ENCODE measurements around the gene GAS7.
"Not testable (repeated sequence)": the region's sequence is repeated elsewhere in the genome, so short reads cannot be mapped to it uniquely, and the experiment has no call there.

The GAS7 gene

DNA sequence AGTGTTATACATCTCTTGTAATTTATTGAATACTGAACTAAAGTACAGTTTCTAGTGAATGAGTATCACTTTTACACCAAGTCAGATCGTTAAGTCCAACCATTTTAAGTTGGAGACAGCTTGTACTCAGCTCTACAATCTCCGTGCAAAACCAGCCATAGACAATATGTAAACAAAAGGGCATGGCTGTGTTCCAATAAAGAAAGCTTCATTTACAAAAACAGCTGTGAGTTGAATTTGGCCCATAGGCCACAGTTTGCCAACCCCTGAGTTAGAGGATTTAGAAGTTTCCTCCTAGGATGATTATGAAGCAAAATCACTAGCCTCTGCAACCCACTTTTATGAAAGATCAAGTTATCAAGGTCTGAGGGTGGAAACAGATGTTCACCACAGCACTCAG is 187.7 kb downstream of the GAS7 start:
- DNase-seq: no peak

DNA sequence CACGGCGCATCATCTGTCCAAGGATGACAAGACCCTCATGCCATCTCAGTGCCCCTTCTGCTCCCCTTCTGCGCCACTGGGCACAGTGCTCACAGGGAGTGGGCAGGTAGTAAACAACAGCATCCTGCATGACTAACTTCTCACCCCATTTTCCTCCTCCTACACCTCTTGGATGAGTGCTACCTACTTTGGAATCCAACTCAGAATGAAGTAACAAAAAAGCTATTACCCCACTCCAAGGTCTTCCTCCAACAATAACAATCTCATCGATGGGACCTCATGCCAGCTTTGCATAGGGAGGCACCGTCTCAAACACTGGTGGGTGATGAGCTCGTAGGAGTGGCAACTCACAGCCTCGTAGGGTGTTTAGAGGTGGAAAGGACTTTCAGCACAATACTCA is 194.7 kb downstream of the GAS7 start:
- DNase-seq: no peak

- not testable (repeated sequence) for DNase-seq
These were observed 195.6 kb downstream of the GAS7 start for GRCh38 chr17:10002567-10003360.

- no peak for DNase-seq
These were observed 197.0 kb downstream of the GAS7 start for GRCh38 chr17:10001306-10001873.

- DNase-seq: no peak
These were observed 198.3 kb downstream of the GAS7 start for GRCh38 chr17:9999919-10000695.

- no peak for DNase-seq
These were observed 200.3 kb downstream of the GAS7 start for GRCh38 chr17:9998060-9998459.

- no peak for DNase-seq
These were observed 203.6 kb downstream of the GAS7 start for GRCh38 chr17:9994761-9995160.

GRCh38 chr17:9991796-9992195 is 206.6 kb downstream of the GAS7 start:
- DNase-seq: no peak

DNA sequence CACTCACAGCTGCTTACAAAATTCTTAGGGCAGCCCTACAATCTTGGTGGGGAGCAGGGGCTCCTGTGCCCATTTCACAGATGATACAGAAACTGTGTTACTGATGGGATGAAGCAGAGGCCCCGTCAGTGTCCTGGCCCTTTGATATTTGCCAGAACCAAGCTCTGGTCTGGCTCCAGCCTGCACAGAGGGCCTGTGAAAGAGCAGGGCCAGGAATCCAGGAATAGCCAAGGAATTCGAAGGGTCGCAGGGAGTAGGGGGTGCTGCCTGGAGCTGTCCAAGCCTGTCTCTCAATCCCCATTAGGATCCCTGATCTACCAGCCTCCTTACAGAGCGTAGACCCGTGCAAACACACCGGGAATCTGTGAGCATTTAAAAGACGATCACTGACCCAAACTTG is 207.1 kb downstream of the GAS7 start:
- no peak for DNase-seq

DNA sequence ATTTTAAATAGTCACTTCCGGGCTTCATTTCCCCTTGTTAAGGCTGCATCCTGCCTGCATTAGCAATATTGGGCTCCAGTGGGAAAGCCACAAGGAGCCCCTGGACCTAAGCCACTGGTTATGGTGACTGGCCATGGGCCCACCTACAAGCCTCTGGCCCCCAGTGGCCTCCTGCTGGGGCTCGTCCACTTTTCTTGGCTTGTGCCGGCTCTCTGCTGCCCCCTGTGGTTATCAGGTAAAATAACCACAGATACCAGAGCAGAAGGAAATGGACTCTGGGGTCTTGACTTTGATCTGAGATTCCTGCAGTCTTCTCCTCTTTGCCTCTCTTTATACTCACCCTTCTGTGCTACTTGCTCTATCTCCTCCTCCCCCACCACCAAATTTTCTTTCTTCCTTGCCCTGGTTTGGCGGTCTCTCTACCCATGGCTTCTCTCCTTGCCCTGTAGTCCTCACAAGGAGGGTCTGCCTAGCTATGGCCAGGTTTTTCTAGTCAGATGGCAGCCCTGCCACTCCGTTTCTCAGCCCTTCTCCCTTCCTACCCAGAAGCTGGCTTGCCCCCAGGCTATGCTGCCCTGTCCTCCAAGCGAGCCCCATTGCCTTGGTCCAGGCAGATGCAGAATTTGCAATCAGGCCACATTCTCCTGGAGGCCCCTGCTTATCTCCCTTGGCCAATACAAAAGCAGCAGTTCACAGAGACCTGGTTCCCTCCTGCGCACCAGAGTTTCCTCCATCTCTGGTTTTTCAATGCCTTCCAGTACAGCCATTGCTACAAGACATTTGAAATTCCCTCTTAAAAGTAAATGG is 210.4 kb downstream of the GAS7 start:
- DNase-seq: peak; percentile 23

DNA sequence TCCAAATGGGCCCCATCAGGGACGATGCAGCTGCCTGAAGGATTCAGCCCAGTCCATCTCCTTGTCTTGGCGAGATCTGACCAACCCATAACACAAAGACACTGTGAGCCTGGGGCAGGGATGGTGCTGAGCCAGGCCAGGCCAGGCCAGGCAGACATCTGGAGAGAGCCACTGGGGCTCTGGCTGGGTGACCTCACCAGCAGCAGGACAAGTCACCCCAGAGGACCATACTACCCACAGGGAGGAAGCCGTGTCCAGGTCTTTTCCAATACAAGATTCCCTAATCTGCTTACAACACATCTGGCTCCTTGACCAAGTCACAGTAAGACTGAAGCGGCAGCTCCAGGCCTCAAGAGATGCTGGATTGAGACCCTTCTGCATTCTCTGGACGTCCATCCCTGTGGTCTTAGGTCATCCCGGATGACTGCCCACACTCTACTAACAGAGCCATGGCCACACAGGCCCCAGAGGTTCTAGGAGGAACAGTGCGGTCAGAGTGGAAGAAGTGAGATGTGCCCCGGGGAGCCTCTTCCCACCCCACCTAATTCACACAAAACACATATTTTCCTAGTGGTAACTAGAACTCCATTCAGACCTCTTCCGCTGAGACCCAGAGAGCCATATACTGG is 211.5 kb downstream of the GAS7 start:
- no peak for DNase-seq

- no peak for DNase-seq
These were observed 212.8 kb downstream of the GAS7 start for GRCh38 chr17:9985646-9986045.

DNA sequence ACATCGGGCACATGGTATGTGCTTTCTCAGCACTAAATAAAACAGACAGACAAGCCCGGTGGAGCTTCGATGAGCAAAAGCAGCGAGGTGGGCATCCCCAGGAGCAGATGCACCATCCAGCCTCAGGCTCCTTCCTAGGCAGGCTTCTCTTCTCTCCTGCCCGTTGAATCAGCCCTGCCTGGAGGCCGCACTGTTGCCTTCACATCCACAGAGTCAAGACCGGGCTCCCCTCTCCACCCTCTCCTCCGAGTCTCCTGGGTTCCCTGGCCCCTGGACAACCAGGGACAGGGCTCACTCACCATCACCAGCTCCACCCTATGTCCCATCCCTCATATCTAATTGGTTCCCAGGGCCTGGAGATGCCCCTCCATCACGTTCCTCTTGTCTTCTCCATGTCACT is 213.6 kb downstream of the GAS7 start:
- DNase-seq: no peak

- no peak for DNase-seq
These were observed 216.2 kb downstream of the GAS7 start for GRCh38 chr17:9982159-9982558.

- no peak for DNase-seq
These were observed 217.0 kb downstream of the GAS7 start for GRCh38 chr17:9981344-9981915.

DNA sequence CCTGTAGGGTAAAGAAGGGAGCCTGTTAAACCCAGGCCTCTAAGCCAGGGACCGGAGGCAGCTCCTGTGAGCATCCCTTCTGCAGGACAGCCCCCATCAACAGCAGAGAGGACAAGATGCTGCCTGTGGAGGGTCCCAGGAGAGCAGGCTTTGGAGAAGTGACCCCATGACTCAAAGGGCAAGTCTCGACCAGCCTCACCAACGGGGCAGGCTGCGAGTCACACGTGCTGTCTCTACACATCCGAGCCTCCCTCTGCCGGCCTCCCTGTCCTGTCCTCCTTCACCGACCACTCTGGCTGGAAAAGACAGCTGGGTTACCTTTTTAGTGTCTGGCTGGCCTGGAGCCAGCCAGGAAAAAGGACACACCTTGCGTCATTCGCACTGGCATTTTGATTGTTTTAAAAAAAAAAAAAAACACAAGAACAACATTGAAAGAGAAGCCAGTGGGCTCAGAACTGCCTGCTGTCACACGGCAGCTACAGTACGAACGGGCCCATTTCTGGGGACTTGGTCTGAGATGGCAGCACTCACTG is 218.9 kb downstream of the GAS7 start:
- no peak for DNase-seq

DNA sequence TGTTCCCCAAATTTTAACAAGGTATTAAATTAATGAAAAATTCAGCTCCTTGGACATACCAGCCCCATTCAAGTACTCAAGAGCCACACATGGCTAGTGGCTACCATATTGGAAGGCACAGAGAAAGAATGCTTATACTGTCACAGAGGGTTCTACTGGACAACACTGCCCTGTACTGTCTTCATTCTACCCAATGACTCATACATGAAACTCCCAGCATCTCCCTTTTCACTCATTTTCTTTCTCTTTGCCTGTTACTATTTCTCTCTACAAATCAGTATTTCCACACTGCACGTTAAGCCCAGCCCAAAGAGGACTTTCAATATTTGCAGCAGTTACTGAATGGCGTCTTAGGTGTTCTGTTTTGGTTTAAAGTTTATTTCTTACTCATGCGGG is 221.2 kb downstream of the GAS7 start:
- DNase-seq: no peak

DNA sequence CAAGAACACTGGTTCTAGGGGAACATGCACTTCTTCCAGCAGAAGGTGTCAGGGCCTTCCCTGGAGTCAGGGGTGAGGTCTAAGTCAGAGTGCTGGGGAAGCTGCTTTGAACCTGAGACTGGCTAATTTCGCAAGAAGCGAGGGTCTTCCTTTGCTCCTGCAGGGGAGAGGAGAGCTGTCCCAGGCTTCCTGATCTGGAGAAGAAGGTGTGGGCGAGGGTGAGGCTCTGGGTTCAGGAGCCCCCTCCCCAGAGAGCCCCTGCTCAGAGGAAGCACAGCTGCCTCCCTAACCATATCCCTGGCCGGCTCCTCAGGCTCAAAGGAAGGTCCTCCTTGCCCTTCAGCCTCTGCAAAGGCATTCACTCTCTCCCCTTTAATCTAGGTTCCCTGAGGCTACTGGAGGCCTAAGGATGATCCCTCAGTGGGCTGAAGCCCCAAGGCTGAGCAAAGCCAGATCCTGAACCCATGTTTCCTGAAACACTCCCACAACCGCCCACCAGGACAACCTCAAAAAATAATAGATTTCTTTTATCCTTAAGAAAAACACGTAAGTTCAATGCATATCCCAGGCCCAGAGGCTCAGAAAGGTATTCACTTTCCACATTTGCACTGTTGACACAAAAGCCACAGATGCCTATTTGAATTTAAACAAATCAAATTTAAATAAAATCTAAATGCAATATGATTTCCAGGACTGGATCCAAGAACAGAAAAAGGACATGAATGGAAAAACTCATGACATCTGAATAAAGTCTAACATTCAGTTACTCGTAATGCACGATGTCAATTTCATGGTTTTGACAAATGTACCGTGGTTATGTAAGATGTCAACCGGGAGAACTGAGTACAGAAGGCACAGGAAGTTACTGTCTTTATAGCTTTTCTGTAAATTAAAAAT is 221.9 kb downstream of the GAS7 start:
- no peak for DNase-seq

GRCh38 chr17:9974448-9975381 is 223.7 kb downstream of the GAS7 start:
- DNase-seq: no peak

All from 8988T (cell line).